Mesenchymal stem cell (in vitro differentiated cells and primary cell): ENCODE data around the gene SATB2.

Experiments used
- DNase-seq: peaks from one replicate; pipeline ENCODE4 v3.0.0-alpha.2; 2013
- H2AFZ ChIP-seq: one replicate; pipeline ENCODE4 v1.6.1; 2013; ENCODE audit warnings: low read depth, mild to moderate bottlenecking, control low read depth, inconsistent platforms, low read length, moderate library complexity
- H2AK5ac ChIP-seq: 2 replicates; pipeline ENCODE4 v1.6.1; 2013; ENCODE audit warnings: low read length, moderate library complexity, mild to moderate bottlenecking, inconsistent platforms; ENCODE audit not compliant: severe bottlenecking
- H2BK120ac ChIP-seq: one replicate; pipeline ENCODE4 v1.6.1; 2013; ENCODE audit warnings: low read depth, mild to moderate bottlenecking, inconsistent platforms, low read length, moderate library complexity
- H2BK12ac ChIP-seq, 2 experiments: one replicate each; pipeline ENCODE4 v1.6.1; 2013; ENCODE audit warnings: inconsistent platforms in 2 of 2, low read length in 2 of 2, mild to moderate bottlenecking in 2 of 2, moderate library complexity in 2 of 2, control low read depth in 1 of 2
- H2BK15ac ChIP-seq: one replicate; pipeline ENCODE4 v1.6.1; 2013; ENCODE audit warnings: mild to moderate bottlenecking, low read depth, inconsistent platforms; ENCODE audit not compliant: poor library complexity, severe bottlenecking
- H2BK5ac ChIP-seq: 2 replicates; pipeline ENCODE4 v1.6.1; 2013; ENCODE audit warnings: low read depth, mild to moderate bottlenecking, low read length, control low read depth, inconsistent platforms; ENCODE audit not compliant: poor library complexity, severe bottlenecking
- H3K14ac ChIP-seq, 2 experiments: one replicate each; pipeline ENCODE4 v1.6.1; 2013; ENCODE audit warnings: inconsistent platforms in 2 of 2, low read length in 2 of 2, control low read depth in 1 of 2, mild to moderate bottlenecking in 1 of 2, moderate library complexity in 1 of 2
- H3K18ac ChIP-seq, 2 experiments: one replicate each; pipeline ENCODE4 v1.6.1; 2013; ENCODE audit warnings: inconsistent platforms in 2 of 2, low read length in 2 of 2, control low read depth in 1 of 2, low read depth in 1 of 2, mild to moderate bottlenecking in 1 of 2
- H3K23ac ChIP-seq, 2 experiments: one replicate each; pipeline ENCODE4 v1.6.1; 2013; ENCODE audit warnings: inconsistent platforms in 2 of 2, low read length in 2 of 2, mild to moderate bottlenecking in 2 of 2, moderate library complexity in 2 of 2, control low read depth in 1 of 2
- H3K27ac ChIP-seq: 2 replicates; pipeline ENCODE4 v1.5.1; 2013; ENCODE audit warnings: mild to moderate bottlenecking, moderate library complexity, low read length, control low read depth, inconsistent platforms; ENCODE audit not compliant: poor library complexity, severe bottlenecking
- H3K27me3 ChIP-seq, 2 experiments: 2 replicates each; pipeline versions ENCODE4 v1.6.1 to v1.7.0; 2013; ENCODE audit warnings: low read length in 2 of 2, mild to moderate bottlenecking in 2 of 2, moderate library complexity in 2 of 2, control low read depth in 1 of 2, inconsistent platforms in 1 of 2; ENCODE audit not compliant: control insufficient read depth in 1 of 2, insufficient read depth in 1 of 2
- H3K36me3 ChIP-seq, 2 experiments: 2 replicates each; pipeline versions ENCODE4 v1.6.1 to v1.7.0; 2013; ENCODE audit warnings: low read length in 2 of 2, control low read depth in 1 of 2, inconsistent platforms in 1 of 2, low read depth in 1 of 2, mild to moderate bottlenecking in 1 of 2; ENCODE audit not compliant: insufficient read depth in 2 of 2, control insufficient read depth in 1 of 2
- H3K4ac ChIP-seq, 2 experiments: one replicate each; pipeline ENCODE4 v1.6.1; 2013; ENCODE audit warnings: inconsistent platforms in 2 of 2, low read length in 2 of 2, mild to moderate bottlenecking in 2 of 2, moderate library complexity in 2 of 2, control low read depth in 1 of 2, low read depth in 1 of 2
- H3K4me1 ChIP-seq: 2 replicates; pipeline ENCODE4 v1.6.1; 2013; ENCODE audit warnings: low read depth, low read length, control low read depth; ENCODE audit not compliant: control insufficient read depth, insufficient read depth
- H3K4me2 ChIP-seq: 2 replicates; pipeline ENCODE4 v1.6.1; 2013; ENCODE audit warnings: low read length, mild to moderate bottlenecking, inconsistent platforms; ENCODE audit not compliant: poor library complexity, severe bottlenecking
- H3K4me3 ChIP-seq, 2 experiments: 2 replicates each; pipeline versions ENCODE4 v1.5.1 to v1.7.0; 2013; ENCODE audit warnings: low read length in 2 of 2, mild to moderate bottlenecking in 2 of 2, control low read depth in 1 of 2, low read depth in 1 of 2; ENCODE audit not compliant: insufficient read depth in 1 of 2
- H3K79me1 ChIP-seq: replicated peaks from 2 replicates; pipeline ENCODE4 v1.6.1; 2013; ENCODE audit warnings: mild to moderate bottlenecking, control low read depth, low read length, inconsistent platforms; ENCODE audit not compliant: poor library complexity, severe bottlenecking
- H3K9ac ChIP-seq: 2 replicates; pipeline ENCODE4 v1.7.0; 2013; ENCODE audit warnings: mild to moderate bottlenecking, low read length, moderate library complexity
- H3K9me3 ChIP-seq: 2 replicates; pipeline ENCODE4 v1.7.0; 2013; ENCODE audit warnings: mild to moderate bottlenecking, low read length; ENCODE audit not compliant: control insufficient read depth
- H4K8ac ChIP-seq: one replicate; pipeline ENCODE4 v1.6.1; 2013; ENCODE audit warnings: inconsistent platforms, mild to moderate bottlenecking, low read length, moderate library complexity
- H4K91ac ChIP-seq: one replicate; pipeline ENCODE4 v1.6.1; 2013; ENCODE audit warnings: mild to moderate bottlenecking, low read length, inconsistent platforms
- WGBS: methylation state at CpG from one replicate; pipeline ENCODE4 v1.1.7; 2013; ENCODE audit warnings: mixed read lengths; 5-methylcytosine and 5-hydroxymethylcytosine counted together

SATB2 gene

GRCh38 chr2:199484927-199485326 lies 27.2 kb upstream of the SATB2 start:
- Histone ChIP-seq H3K4me3 (no peak overlapping the region), H3K18ac (no peak overlapping the region), H3K9ac (no peak overlapping the region), H2BK120ac (no peak overlapping the region), H2BK5ac (no peak overlapping the region), H4K91ac (no peak overlapping the region), H2AFZ (no peak overlapping the region), H3K4ac (no peak overlapping the region), H4K8ac (no peak overlapping the region), H3K27me3 (peaks cover 6 to 14% of the 10 kb centered on the region in 2 experiments), H3K36me3 (no peaks in the 10 kb centered on the region), H2BK12ac (no peak overlapping the region), H3K9me3 (no peaks in the 10 kb centered on the region), H3K23ac (no peak overlapping the region), H2BK15ac (no peak overlapping the region), H3K14ac (no peak overlapping the region), H2AK5ac (no peak overlapping the region), H3K79me1 (no peaks in the 10 kb centered on the region), H3K27ac (no peak overlapping the region), H3K4me2 (no peak overlapping the region), H3K4me1 (peaks cover 1% of the 10 kb centered on the region)
- 95% methylated on average over 1 of the region's 1 CpG for WGBS
- no peak for DNase-seq

- Histone ChIP-seq H3K18ac (no peak overlapping the region), H2BK5ac (no peak overlapping the region), H3K79me1 (no peaks in the 10 kb centered on the region), H3K9ac (no peak overlapping the region), H2AFZ (no peak overlapping the region), H3K4me1 (peaks cover 1% of the 10 kb centered on the region), H3K9me3 (no peaks in the 10 kb centered on the region), H3K27ac (no peak overlapping the region), H4K91ac (no peak overlapping the region), H3K23ac (no peak overlapping the region), H4K8ac (no peak overlapping the region), H3K4ac (no peak overlapping the region), H2BK15ac (no peak overlapping the region), H3K14ac (no peak overlapping the region), H3K4me3 (no peak overlapping the region), H3K27me3 (peaks cover 9 to 23% of the 10 kb centered on the region in 2 experiments), H2BK12ac (no peak overlapping the region), H2AK5ac (no peak overlapping the region), H3K36me3 (no peaks in the 10 kb centered on the region), H2BK120ac (no peak overlapping the region), H3K4me2 (no peak overlapping the region)
- WGBS: 55% methylated on average over 2 of the region's 2 CpGs
- no peak for DNase-seq
Measured at GRCh38 chr2:199480966-199481365, 23.2 kb upstream of the SATB2 start.

- H3K79me1 ChIP-seq: no peaks in the 10 kb centered on the region
- no peaks in the 10 kb centered on the region for H3K9me3 ChIP-seq
- no peak overlapping the region for H2BK120ac ChIP-seq
- no peaks in the 10 kb centered on the region for H3K4me1 ChIP-seq
- no peak overlapping the region for H2AFZ ChIP-seq
- H3K4me3 ChIP-seq: no peak overlapping the region
- H2BK5ac ChIP-seq: no peak overlapping the region
- no peak overlapping the region for H2AK5ac ChIP-seq
- no peak overlapping the region for H3K27ac ChIP-seq
- no peak overlapping the region for H3K18ac ChIP-seq
- H4K8ac ChIP-seq: no peak overlapping the region
- no peak overlapping the region for H3K4me2 ChIP-seq
- H2BK12ac ChIP-seq: no peak overlapping the region
- 86% methylated on average over 1 of the region's 2 CpGs for WGBS
- H3K23ac ChIP-seq: no peak overlapping the region
- H3K36me3 ChIP-seq: no peaks in the 10 kb centered on the region
- peaks cover 26 to 50% of the 10 kb centered on the region in 2 experiments for H3K27me3 ChIP-seq
- DNase-seq: no peak
- no peak overlapping the region for H3K4ac ChIP-seq
- H2BK15ac ChIP-seq: no peak overlapping the region
- H3K14ac ChIP-seq: no peak overlapping the region
- H4K91ac ChIP-seq: no peak overlapping the region
- H3K9ac ChIP-seq: no peak overlapping the region
Measured at GRCh38 chr2:199477277-199477834, 19.6 kb upstream of the SATB2 start.

GRCh38 chr2:199471443-199472057 lies 13.8 kb upstream of the SATB2 start:
- H3K4me3 ChIP-seq: peak overlapping the region in 1 of 2 experiments; percentile 69
- H4K8ac ChIP-seq: no peak overlapping the region
- H3K27ac ChIP-seq: no peak overlapping the region
- no peak overlapping the region for H3K14ac ChIP-seq
- no peak overlapping the region for H3K18ac ChIP-seq
- H2BK120ac ChIP-seq: no peak overlapping the region
- H2AK5ac ChIP-seq: no peak overlapping the region
- H3K9me3 ChIP-seq: no peaks in the 10 kb centered on the region
- peaks cover 25% of the 10 kb centered on the region for H3K4me1 ChIP-seq
- no peak overlapping the region for H2BK12ac ChIP-seq
- no peak overlapping the region for H2AFZ ChIP-seq
- no peak overlapping the region for H3K9ac ChIP-seq
- no peak overlapping the region for H3K4ac ChIP-seq
- H2BK15ac ChIP-seq: no peak overlapping the region
- H3K79me1 ChIP-seq: no peaks in the 10 kb centered on the region
- no peak overlapping the region for H4K91ac ChIP-seq
- H3K27me3 ChIP-seq: peaks cover 73 to 90% of the 10 kb centered on the region in 2 experiments
- WGBS: 1% methylated on average over 29 of the region's 35 CpGs
- H2BK5ac ChIP-seq: no peak overlapping the region
- DNase-seq: peak; percentile 46
- peak overlapping the region; percentile 78 for H3K4me2 ChIP-seq
- H3K36me3 ChIP-seq: no peaks in the 10 kb centered on the region
- no peak overlapping the region for H3K23ac ChIP-seq
